GM18519 (cell line): Measurements from ENCODE around the gene MRGPRX3.

Experiments
- ATAC-seq: cut with Tn5 transposase; IDR thresholded peaks from one replicate; pipeline ENCODE4 v1.9.1; 2021; ENCODE audit warnings: mild to moderate bottlenecking, moderate library complexity; ENCODE audit not compliant: unreplicated experiment, low FRiP score

The MRGPRX3 gene

DNA sequence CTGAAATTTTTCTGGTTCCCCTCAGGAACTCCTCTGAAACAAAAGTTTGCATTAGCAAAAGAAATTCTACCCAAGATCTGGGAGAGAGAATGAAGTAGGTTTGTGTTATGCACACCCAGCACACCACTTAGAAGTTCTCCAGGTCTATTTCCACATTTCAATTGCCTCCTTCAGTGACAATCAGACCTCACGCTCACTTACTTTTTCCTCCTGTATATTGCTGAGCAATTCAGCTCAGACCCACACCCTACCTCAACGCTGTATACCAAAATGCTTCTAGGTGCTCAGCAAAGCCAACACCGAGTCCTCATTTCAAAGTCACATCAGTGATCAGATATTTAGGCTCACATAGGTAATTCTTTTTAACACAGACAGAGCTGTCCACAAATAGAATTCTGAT is 19.2 kb downstream of the MRGPRX3 start:
- no peak for ATAC-seq

GRCh38 chr11:18168372-18168771 is 36.0 kb downstream of the MRGPRX3 start:
- no peak for ATAC-seq

- no peak for ATAC-seq
Observed at GRCh38 chr11:18171377-18172000, 39.1 kb downstream of the MRGPRX3 start.

- ATAC-seq: no peak
Observed at GRCh38 chr11:18172666-18173065, 40.3 kb downstream of the MRGPRX3 start, which contains the start of gene MRGPRX4. Gene MRGPRX4 (plus strand): TSS chr11:18172837. CDS start chr11:18173257, 420 bp downstream.

- no peak for ATAC-seq
Observed at GRCh38 chr11:18173225-18173866, 41.0 kb downstream of the MRGPRX3 start.
